ENCODE data around the gene TOPBP1. TPM values are rescaled to one million over a fixed set of nuclear protein-coding genes. Genes with fewer than 3 reads are reported as not detected.

The TOPBP1 gene
- total RNA-seq, 4 donors from 2014 or later: 13.5 to 64.7 (median 32.2) TPM

GRCh38 chr3:133663569-133664313, 2.0 kb upstream of the TOPBP1 start:
- 42 to 59% methylated on average over 7 of the region's 7 CpGs for WGBS, 2 donors (ENCODE audit: low coverage in 1 of 2)
- no peak overlapping the region for H3K4me3 ChIP-seq
- DNase-seq: no peak
- in situ Hi-C loops (cut with MboI; ENCODE audit: low pct_ligation_motif_present in 1 of 4, low pct_unique_long_range_greater_than_20kb in 1 of 4, low sequenced_read_pairs in 3 of 4) (loop anchor here in 1 of 4 donors (10.0 kb wide), 1 partner anchor 261 kb away; no protein-coding TSS in a partner anchor), intact Hi-C loops (cut with DNase I; ENCODE audit: low total_unique reads) (no loop called here)
- no peaks in the 10 kb centered on the region for H3K27me3 ChIP-seq
- no peaks in the 10 kb centered on the region for H3K9me3 ChIP-seq
- no peak overlapping the region for H3K27ac ChIP-seq
- TF ChIP-seq CTCF (IDR thresholded peaks at IDR 0.05) (peak; percentile 47 to 64 (median 52)), POLR2A (IDR thresholded peaks at IDR 0.05) (no peak)
- peaks cover 0 to 2% (median 0%) of the 10 kb centered on the region in 4 donors for H3K36me3 ChIP-seq
- H3K4me1 ChIP-seq: peaks cover 0 to 24% (median 10%) of the 10 kb centered on the region in 4 donors

DNA sequence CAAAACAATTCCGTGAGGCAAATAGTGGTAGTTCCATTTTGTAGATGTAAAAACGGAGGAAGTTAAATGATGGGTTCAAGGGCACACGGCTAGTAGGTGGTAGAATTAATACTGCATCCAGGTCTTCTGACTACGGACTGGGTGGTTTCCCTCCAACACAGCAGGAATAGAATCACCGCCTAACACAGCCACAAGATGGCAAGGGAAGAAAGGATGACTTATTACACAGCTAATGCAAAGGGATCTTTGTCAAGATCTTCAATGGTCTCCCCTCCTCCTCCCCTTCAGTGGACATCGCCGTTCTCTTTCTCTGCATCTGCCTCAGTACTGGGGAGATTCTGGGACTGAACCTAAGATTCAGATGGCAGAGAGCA, 524 bp upstream of the TOPBP1 start:
- intact Hi-C loops (cut with DNase I; ENCODE audit: low total_unique reads): no loop called here
- Histone ChIP-seq H3K36me3 (peaks cover 0 to 4% (median 2%) of the 10 kb centered on the region in 4 donors), H3K27me3 (no peaks in the 10 kb centered on the region), H3K4me1 (peaks cover 0 to 24% (median 10%) of the 10 kb centered on the region in 4 donors), H3K4me3 (peak overlapping the region; percentile 59 to 88 (median 80)), H3K27ac (peak overlapping the region; percentile 79 to 88 (median 86)), H3K9me3 (no peaks in the 10 kb centered on the region)
- 5 to 8% methylated on average over 4 to 7 of the region's 7 CpGs for whole genome bisulfite sequencing, 2 donors (ENCODE audit: low coverage in 1 of 2)
- peak in 2 of 5 experiments; percentile 10 to 25 for TF ChIP-seq CTCF (IDR thresholded peaks at IDR 0.05)
- no peak for TF ChIP-seq POLR2AphosphoS5 (IDR thresholded peaks at IDR 0.05)
- TF ChIP-seq EP300 (IDR thresholded peaks at IDR 0.05; ENCODE audit: low read depth): no peak
- no peak for TF ChIP-seq POLR2A (IDR thresholded peaks at IDR 0.05)
- no peak for DNase-seq
- in situ Hi-C loops (cut with MboI; ENCODE audit: low pct_ligation_motif_present in 1 of 4, low pct_unique_long_range_greater_than_20kb in 1 of 4, low sequenced_read_pairs in 3 of 4): loop anchor here in 1 of 4 donors (10.0 kb wide), 1 partner anchor 263 kb away; no protein-coding TSS in a partner anchor

DNA sequence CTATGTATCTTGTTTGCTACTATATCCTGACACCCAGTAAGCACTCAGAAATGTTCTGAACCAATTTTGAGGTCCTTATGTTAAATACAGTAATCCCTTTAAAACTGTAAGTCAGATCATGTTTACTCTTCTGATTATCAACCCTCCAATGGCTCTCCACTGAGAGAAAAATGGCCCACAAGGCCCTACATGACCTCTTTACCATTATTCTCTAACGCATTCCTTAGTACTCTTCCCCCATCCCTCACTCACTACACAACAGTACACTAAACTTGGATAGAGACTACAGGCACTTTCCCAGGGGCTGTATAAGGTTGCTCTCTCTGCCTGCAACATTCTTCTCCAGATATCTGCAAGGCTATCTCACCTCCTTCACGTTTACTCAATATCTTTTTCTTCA, 1.9 kb downstream of the TOPBP1 start:
- Histone ChIP-seq H3K4me3 (no peak overlapping the region), H3K27me3 (no peaks in the 10 kb centered on the region), H3K9me3 (no peaks in the 10 kb centered on the region), H3K36me3 (peaks cover 0 to 21% (median 4%) of the 10 kb centered on the region in 4 donors), H3K27ac (no peak overlapping the region), H3K4me1 (peaks cover 0 to 24% (median 10%) of the 10 kb centered on the region in 4 donors)
- TF ChIP-seq CTCF (IDR thresholded peaks at IDR 0.05) (no peak), EP300 (IDR thresholded peaks at IDR 0.05; ENCODE audit: low read depth) (no peak), POLR2A (IDR thresholded peaks at IDR 0.05) (no peak)
- WGBS, 2 donors (ENCODE audit: low coverage in 1 of 2): 79 to 82% methylated on average over 2 of the region's 2 CpGs
- intact Hi-C loops (cut with DNase I; ENCODE audit: low total_unique reads) (no loop called here), in situ Hi-C loops (cut with MboI; ENCODE audit: low pct_ligation_motif_present in 1 of 4, low pct_unique_long_range_greater_than_20kb in 1 of 4, low sequenced_read_pairs in 3 of 4) (loop anchor here in 1 of 4 donors (10.0 kb wide), 1 partner anchor 265 kb away; no protein-coding TSS in a partner anchor)
- no peak for DNase-seq

DNA sequence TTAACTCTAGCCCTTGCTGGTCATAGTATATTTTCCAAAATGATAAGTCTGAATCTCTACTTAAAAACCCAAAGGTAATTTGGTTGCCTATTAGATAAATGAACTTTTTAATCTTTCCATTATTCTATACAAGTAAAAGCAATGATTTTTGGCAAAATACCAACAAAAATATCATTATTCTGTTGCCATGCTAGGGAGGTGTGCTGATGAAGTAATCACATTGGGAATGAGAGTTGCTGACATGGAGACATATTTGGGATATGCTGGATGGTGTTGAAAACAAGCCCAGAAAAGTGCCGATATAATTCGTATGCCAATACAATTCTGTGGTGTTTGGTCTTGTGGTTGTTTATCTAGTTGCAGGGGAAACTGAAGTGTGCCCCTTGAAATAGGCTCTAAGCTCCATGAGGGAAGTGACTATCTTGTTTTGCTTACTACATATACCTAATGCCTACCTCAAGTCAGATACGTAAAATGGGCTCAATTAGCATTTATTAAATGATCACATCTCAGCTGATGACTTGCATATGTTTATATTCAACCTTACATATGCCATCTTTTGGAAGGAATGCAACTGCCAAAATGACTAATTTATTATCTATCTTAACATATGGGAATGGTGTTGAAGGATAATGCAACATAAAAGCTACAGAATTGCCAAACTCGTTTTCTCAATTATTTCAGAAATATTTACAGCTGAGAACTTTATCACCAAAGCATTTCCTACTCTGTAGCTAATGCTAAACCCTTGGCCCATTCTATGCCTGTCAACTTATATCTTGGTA, 5.8 kb downstream of the TOPBP1 start:
- in situ Hi-C loops (cut with MboI; ENCODE audit: low pct_ligation_motif_present in 1 of 4, low pct_unique_long_range_greater_than_20kb in 1 of 4, low sequenced_read_pairs in 3 of 4) (no loop called here), intact Hi-C loops (cut with DNase I; ENCODE audit: low total_unique reads) (no loop called here)
- Histone ChIP-seq H3K27ac (no peak overlapping the region), H3K9me3 (no peaks in the 10 kb centered on the region), H3K4me1 (peaks cover 0 to 12% (median 3%) of the 10 kb centered on the region in 4 donors), H3K4me3 (no peak overlapping the region), H3K36me3 (peaks cover 0 to 44% (median 11%) of the 10 kb centered on the region in 4 donors), H3K27me3 (no peaks in the 10 kb centered on the region)
- WGBS, 2 donors (ENCODE audit: low coverage in 1 of 2): 89 to 91% methylated on average over 1 to 4 of the region's 4 CpGs
- TF ChIP-seq EP300 (IDR thresholded peaks at IDR 0.05; ENCODE audit: low read depth) (no peak), POLR2AphosphoS5 (IDR thresholded peaks at IDR 0.05) (no peak), CTCF (IDR thresholded peaks at IDR 0.05) (no peak), POLR2A (IDR thresholded peaks at IDR 0.05) (no peak)
- DNase-seq: no peak
